Panc1 (cell line): ENCODE results near the gene TSPAN15. TPM values are rescaled to one million over a fixed set of nuclear protein-coding genes. Genes with fewer than 3 reads are reported as not detected.

ENCODE experiments used
- total RNA-seq: library from RNA; stranded (reverse); gene quantifications from one replicate; pipeline ENCODE4 v1.2.1, GENCODE V29; 2021; ENCODE audit not compliant: unreplicated experiment

Gene TSPAN15
- total RNA-seq, 1 experiment from 2014 or later, result 199 TPM

Other genes with a start within 250 kb of the TSPAN15 start
- 1.1 TPM for gene HKDC1, start 231.1 kb upstream of the TSPAN15 start, total RNA-seq
- 74.4 TPM for gene HK1, start 173.0 kb upstream of the TSPAN15 start, total RNA-seq
- gene TACR2, start 34.5 kb upstream of the TSPAN15 start, total RNA-seq, result 0.21 TPM
- gene NEUROG3, start 122.0 kb downstream of the TSPAN15 start, total RNA-seq, result not detected
- 29.1 TPM for gene FAM241B, start 178.8 kb downstream of the TSPAN15 start, total RNA-seq